AG09319 (cell line): Measurements from ENCODE around the gene KSR2.

ENCODE experiments used
- DNase-seq: peaks from one replicate; pipeline ENCODE4 v3.0.0-alpha.2; 2010; ENCODE audit warnings: low read depth; ENCODE audit errors: extremely low read depth
- CTCF ChIP-seq: IDR thresholded peaks from 2 replicates; pipeline ENCODE4 v1.5.1; 2011; ENCODE audit warnings: low read depth, mild to moderate bottlenecking, inconsistent platforms, low read length, moderate library complexity

The KSR2 gene

DNA sequence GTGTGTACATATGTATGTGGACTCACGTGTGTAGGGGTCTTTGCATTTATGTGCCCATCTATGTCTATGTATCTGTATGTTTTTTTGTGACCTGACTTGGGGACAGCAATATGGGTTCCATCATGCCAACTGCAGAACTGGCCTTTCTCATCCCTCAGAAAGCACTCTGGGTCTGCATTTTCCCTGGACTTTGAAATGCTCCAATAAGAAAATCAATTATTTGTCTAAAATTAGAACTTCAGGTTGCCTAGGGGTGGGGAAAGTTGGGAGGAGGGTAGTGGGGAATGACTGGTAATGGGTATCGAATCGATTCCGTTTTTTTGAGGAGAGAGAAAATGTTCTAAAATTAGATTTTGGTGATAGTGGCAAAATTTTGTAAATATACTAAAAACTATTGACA is 466.6 kb downstream of the KSR2 start:
- no peak for TF ChIP-seq CTCF
- DNase-seq = no peak

- DNase-seq = no peak
- TF ChIP-seq CTCF = no peak
These were observed 467.5 kb downstream of the KSR2 start for GRCh38 chr12:117501076-117501869.

GRCh38 chr12:117499759-117500485 is 468.9 kb downstream of the KSR2 start:
- no peak for DNase-seq
- TF ChIP-seq CTCF = no peak

GRCh38 chr12:117498880-117499279 is 469.9 kb downstream of the KSR2 start:
- TF ChIP-seq CTCF = no peak
- no peak for DNase-seq

DNA sequence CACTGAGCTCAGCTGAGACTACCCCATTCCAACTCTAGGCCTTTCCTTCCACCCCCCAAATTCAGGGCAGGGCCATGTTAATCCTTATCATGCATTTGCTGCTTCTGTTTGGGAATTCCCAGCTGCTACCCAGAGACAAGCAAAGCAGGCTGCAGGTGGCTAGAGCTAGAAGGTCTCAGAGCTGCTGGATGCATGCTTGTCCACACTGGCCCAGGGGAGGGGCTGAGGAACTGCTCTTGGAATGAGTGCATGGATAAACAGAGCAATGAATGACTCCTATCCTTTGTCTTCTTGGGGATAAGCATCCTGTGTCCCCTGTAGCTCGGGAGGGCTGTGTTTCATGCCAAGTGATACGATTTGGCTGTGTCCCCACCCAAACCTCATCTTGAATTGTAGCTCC is 470.5 kb downstream of the KSR2 start:
- no peak for TF ChIP-seq CTCF
- DNase-seq = no peak

DNA sequence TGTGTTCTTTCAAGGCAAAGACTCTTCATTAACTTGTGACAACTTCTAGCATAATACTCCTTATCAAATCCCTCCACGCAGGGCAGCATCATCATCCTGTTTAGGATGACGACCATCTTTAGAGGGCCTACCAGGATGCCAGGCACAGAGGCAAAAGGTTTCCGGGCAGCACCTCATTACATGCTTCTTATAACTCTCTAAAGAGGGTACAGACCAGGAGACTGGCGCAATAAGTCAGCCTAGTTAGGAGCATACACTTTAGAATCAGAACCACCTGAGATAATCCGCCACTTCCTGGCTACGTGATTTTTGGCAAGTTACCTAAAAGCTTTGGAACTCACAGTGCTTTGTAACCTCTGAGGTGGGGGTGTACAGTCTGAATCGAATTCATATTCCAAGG is 471.4 kb downstream of the KSR2 start:
- DNase-seq = no peak
- no peak for TF ChIP-seq CTCF

DNA sequence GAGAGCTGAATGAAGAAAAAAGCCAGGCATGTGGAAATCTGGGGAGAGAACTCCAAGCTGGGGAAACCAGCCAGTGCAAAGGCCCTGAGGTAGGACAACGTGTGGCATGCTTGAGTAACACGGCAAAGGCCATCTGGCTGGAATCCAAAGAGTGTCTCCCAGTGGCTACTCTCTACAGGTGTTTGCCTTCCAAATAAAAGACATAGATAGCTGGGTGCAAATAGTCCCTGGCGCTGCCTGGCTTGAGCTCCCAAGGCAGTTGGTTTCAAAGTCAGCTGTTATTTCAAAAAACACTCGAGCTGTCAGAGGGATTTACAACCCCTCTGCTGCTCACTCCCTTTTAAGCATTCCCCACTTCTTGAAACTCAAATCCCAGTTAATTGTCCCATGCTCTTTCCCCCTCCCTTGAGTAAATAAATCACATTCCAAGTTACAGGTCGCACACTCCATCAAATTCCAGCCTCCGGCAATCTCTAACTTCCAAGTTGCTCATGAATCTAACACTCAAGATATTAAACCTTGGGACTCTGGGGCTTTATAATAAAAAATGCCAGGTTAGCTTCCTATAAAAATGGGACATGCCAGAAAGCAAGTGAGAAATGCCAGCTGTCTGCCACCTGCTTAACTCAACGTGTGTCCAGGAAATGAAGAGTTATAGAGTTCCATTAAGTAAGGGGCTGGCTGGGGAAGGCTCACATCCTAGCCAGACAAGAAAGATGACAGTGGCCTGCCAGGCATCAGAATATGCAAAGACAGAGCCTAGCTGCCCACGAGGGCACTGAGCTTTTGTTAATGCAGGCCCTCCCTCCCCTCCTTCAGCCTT is 473.7 kb downstream of the KSR2 start:
- TF ChIP-seq CTCF = no peak
- no peak for DNase-seq
